Ovary (tissue), 9 donors: Measurements from ENCODE around the gene GRK3. TPM values are rescaled to one million over a fixed set of nuclear protein-coding genes. Genes with fewer than 3 reads are reported as not detected.

Experiments
- DNase-seq, 5 donors: peaks; one replicate each; pipeline ENCODE4 v3.0.0-alpha.2; 2019 to 2020
- H3K27ac ChIP-seq, 2 donors: fragments of 200-600 bp; one replicate each; pipeline versions ENCODE4 v1.5.1 to v1.8.0; 2019 to 2022
- H3K27me3 ChIP-seq: fragments of 200-600 bp; one replicate; pipeline ENCODE4 v1.8.0; 2022
- H3K36me3 ChIP-seq: fragments of 200-600 bp; sonication (generic); one replicate; pipeline ENCODE4 v1.5.1; 2019
- H3K4me1 ChIP-seq: one replicate; pipeline ENCODE4 v1.8.1; 2013; ENCODE audit warnings: mild to moderate bottlenecking, moderate library complexity; ENCODE audit not compliant: insufficient read depth
- H3K4me3 ChIP-seq: fragments of 200-600 bp; sonication (generic); one replicate; pipeline ENCODE4 v1.5.1; 2017
- H3K9me3 ChIP-seq, 2 donors: fragments of 200-600 bp in 1 of 2; sonication (generic) in 1 of 2; one replicate each; pipeline versions ENCODE4 v1.5.1 to v1.8.1; 2013 to 2019; ENCODE audit warnings: mild to moderate bottlenecking in 1 of 2, moderate library complexity in 1 of 2
- CTCF ChIP-seq, 3 donors: fragments of 450-650 bp in 2 of 3; fragments of 200-600 bp in 1 of 3; IDR thresholded peaks; one replicate each; pipeline versions ENCODE4 v1.5.1 to v1.8.0; 2016 to 2022; ENCODE audit warnings: antibody characterized with exemption in 3 of 3, mild to moderate bottlenecking in 1 of 3
- EP300 ChIP-seq: sonication (generic); formaldehyde crosslinking; IDR thresholded peaks from one replicate; pipeline ENCODE4 v1.6.1; 2017; ENCODE audit warnings: antibody characterized with exemption
- POLR2A ChIP-seq: fragments of 450-650 bp; IDR thresholded peaks from one replicate; pipeline ENCODE4 v1.6.1; 2017; ENCODE audit warnings: antibody characterized with exemption, mild to moderate bottlenecking, moderate library complexity
- WGBS, 3 donors: extraction: QIAGEN DNeasy Blood & Tissue Kit in 1 of 3; methylation state at CpG; one replicate each; pipeline versions ENCODE4 v1.1.5 to v1.1.7; 2013 to 2017; 5-methylcytosine and 5-hydroxymethylcytosine counted together
- intact Hi-C, 4 donors: fragments of 100-400 bp; cut with DNase I; formaldehyde crosslinking; loops; one replicate each; pipeline versions ENCODE4 v1.11.0 to v1.15.1; 2022 to 2023
- polyA plus RNA-seq, 2 donors: library from polyadenylated mRNA; stranded (reverse); fragments of 200-250 nt in 1 of 2; fragments of 350-450 nt in 1 of 2; fragmentation: Illumina TruSeq in 1 of 2; extraction: RNeasy Lipid Tissue Mini Kit (QIAGEN cat#74804) in 1 of 2; gene quantifications; one replicate each; pipeline ENCODE4 v1.2.3, GENCODE V29; 2013 to 2014
- total RNA-seq, 7 donors: library from RNA; depleted of rRNA in 2 of 7; stranded (reverse); fragments of >200 nt in 2 of 7; fragmentation: NEBNext Ultra II Directional in 3 of 7; extraction: Animal tissue kit (Norgen Biotek cat#: 25700) in 3 of 7; gene quantifications; one replicate each; pipeline versions ENCODE4 v1.1.0 to v1.2.4, GENCODE V29; 2016 to 2023
- donor health status: DM: no; HTN: no; CAD: no; lungs with moderate emphysema.
- donor health status: DM: no; HTN: no; CAD: no.
- donor health status: Bipolar disorder and iron deficiency.
- donor health status: DM: yes; HTN: yes; CAD: no.
- donor health status: DM: no; HTN: no; CAD: no.
- donor health status: DM: yes; HTN: yes; CAD: no.

GRK3 gene
- total and polyA plus RNA-seq, 9 donors: 1.0 to 14.8 (median 9.4) TPM

GRCh38 chr22:25545672-25546071 lies 18.8 kb upstream of the GRK3 start:
- 86 to 91% (median 91%) methylated on average over 10 of the region's 10 CpGs for WGBS, 3 donors
- no peak for DNase-seq
- intact Hi-C loops: no loop called here
- H3K4me1 ChIP-seq: no peaks in the 10 kb centered on the region
- H3K4me3 ChIP-seq: no peak overlapping the region
- H3K27ac ChIP-seq: no peak overlapping the region
- no peak for TF ChIP-seq CTCF (IDR thresholded peaks at IDR 0.05)
- TF ChIP-seq EP300: no peak
- no peak for TF ChIP-seq POLR2A
- no peaks in the 10 kb centered on the region for H3K36me3 ChIP-seq
- H3K9me3 ChIP-seq: no peaks in the 10 kb centered on the region
- no peaks in the 10 kb centered on the region for H3K27me3 ChIP-seq

GRCh38 chr22:25546242-25546641 lies 18.2 kb upstream of the GRK3 start:
- no peak overlapping the region for H3K27ac ChIP-seq
- intact Hi-C loops: no loop called here
- no peaks in the 10 kb centered on the region for H3K4me1 ChIP-seq
- no peak for DNase-seq
- H3K27me3 ChIP-seq: no peaks in the 10 kb centered on the region
- 92 to 93% (median 93%) methylated on average over 2 of the region's 2 CpGs for WGBS, 3 donors
- no peaks in the 10 kb centered on the region for H3K36me3 ChIP-seq
- no peaks in the 10 kb centered on the region for H3K9me3 ChIP-seq
- TF ChIP-seq CTCF (IDR thresholded peaks at IDR 0.05) (no peak), POLR2A (no peak), EP300 (no peak)
- no peak overlapping the region for H3K4me3 ChIP-seq

GRCh38 chr22:25546751-25547150 lies 17.7 kb upstream of the GRK3 start:
- DNase-seq: no peak
- Histone ChIP-seq H3K4me3 (no peak overlapping the region), H3K27ac (no peak overlapping the region), H3K9me3 (no peaks in the 10 kb centered on the region), H3K36me3 (no peaks in the 10 kb centered on the region), H3K4me1 (no peaks in the 10 kb centered on the region), H3K27me3 (no peaks in the 10 kb centered on the region)
- WGBS, 3 donors: 75 to 87% (median 82%) methylated on average over 4 of the region's 4 CpGs
- TF ChIP-seq CTCF (IDR thresholded peaks at IDR 0.05) (no peak), POLR2A (no peak), EP300 (no peak)
- intact Hi-C loops: no loop called here

GRCh38 chr22:25548866-25549464 lies 15.5 kb upstream of the GRK3 start:
- Histone ChIP-seq H3K9me3 (no peaks in the 10 kb centered on the region), H3K36me3 (no peaks in the 10 kb centered on the region), H3K27me3 (no peaks in the 10 kb centered on the region), H3K4me1 (no peaks in the 10 kb centered on the region), H3K27ac (no peak overlapping the region), H3K4me3 (no peak overlapping the region)
- DNase-seq: no peak
- no peak for TF ChIP-seq EP300
- TF ChIP-seq CTCF (IDR thresholded peaks at IDR 0.05): no peak
- TF ChIP-seq POLR2A: no peak
- intact Hi-C loops: no loop called here
- WGBS, 3 donors: 85 to 92% (median 91%) methylated on average over 10 of the region's 10 CpGs
